ENCODE measurements around the gene EID2.

EID2 gene

GRCh38 chr19:39539518-39540332 is at the start of gene EID2:
EID2 (minus strand) TSS chr19:39540161; CDS start chr19:39540079, 82 bp downstream.
- in situ Hi-C loops (cut with MboI; ENCODE audit: low sequenced_read_pairs): loop anchor here (25.0 kb wide), 1 partner anchor 427 kb away; no protein-coding TSS in a partner anchor

- in situ Hi-C loops (cut with MboI; ENCODE audit: low sequenced_read_pairs): no loop called here
These were observed 48.1 kb upstream of the EID2 start for GRCh38 chr19:39588066-39588465.

- in situ Hi-C loops (cut with MboI; ENCODE audit: low sequenced_read_pairs): no loop called here
These were observed 47.5 kb upstream of the EID2 start for GRCh38 chr19:39587496-39587895.

GRCh38 chr19:39582891-39583625 is 43.1 kb upstream of the EID2 start:
- in situ Hi-C loops (cut with MboI; ENCODE audit: low sequenced_read_pairs): no loop called here

- in situ Hi-C loops (cut with MboI; ENCODE audit: low sequenced_read_pairs): no loop called here
These were observed 42.5 kb upstream of the EID2 start for GRCh38 chr19:39582442-39582841.

- in situ Hi-C loops (cut with MboI; ENCODE audit: low sequenced_read_pairs): no loop called here
These were observed 28.6 kb upstream of the EID2 start for GRCh38 chr19:39568604-39569003.

- in situ Hi-C loops (cut with MboI; ENCODE audit: low sequenced_read_pairs): no loop called here
These were observed 26.1 kb upstream of the EID2 start for GRCh38 chr19:39566064-39566463.

- in situ Hi-C loops (cut with MboI; ENCODE audit: low sequenced_read_pairs): no loop called here
These were observed 23.4 kb upstream of the EID2 start for GRCh38 chr19:39563408-39563807.

- in situ Hi-C loops (cut with MboI; ENCODE audit: low sequenced_read_pairs): no loop called here
These were observed 18.7 kb upstream of the EID2 start for GRCh38 chr19:39558624-39559117.

GRCh38 chr19:39557811-39558623 is 18.1 kb upstream of the EID2 start:
- in situ Hi-C loops (cut with MboI; ENCODE audit: low sequenced_read_pairs): no loop called here

- in situ Hi-C loops (cut with MboI; ENCODE audit: low sequenced_read_pairs): no loop called here
These were observed 15.9 kb upstream of the EID2 start for GRCh38 chr19:39555883-39556282.

- in situ Hi-C loops (cut with MboI; ENCODE audit: low sequenced_read_pairs): no loop called here
These were observed 14.8 kb upstream of the EID2 start for GRCh38 chr19:39554701-39555311.

GRCh38 chr19:39553082-39553652 is 13.2 kb upstream of the EID2 start:
- in situ Hi-C loops (cut with MboI; ENCODE audit: low sequenced_read_pairs): no loop called here

GRCh38 chr19:39550197-39550596 is 10.2 kb upstream of the EID2 start:
- in situ Hi-C loops (cut with MboI; ENCODE audit: low sequenced_read_pairs): no loop called here

- in situ Hi-C loops (cut with MboI; ENCODE audit: low sequenced_read_pairs): loop anchor here (25.0 kb wide), 1 partner anchor 434 kb away; no protein-coding TSS in a partner anchor
These were observed 6.6 kb upstream of the EID2 start for GRCh38 chr19:39546599-39546998.

GRCh38 chr19:39544911-39545310 is 5.0 kb upstream of the EID2 start:
- in situ Hi-C loops (cut with MboI; ENCODE audit: low sequenced_read_pairs): loop anchor here (25.0 kb wide), 1 partner anchor 433 kb away; no protein-coding TSS in a partner anchor

GRCh38 chr19:39544226-39544903 is 4.4 kb upstream of the EID2 start:
- in situ Hi-C loops (cut with MboI; ENCODE audit: low sequenced_read_pairs): loop anchor here (25.0 kb wide), 1 partner anchor 432 kb away; no protein-coding TSS in a partner anchor

GRCh38 chr19:39543477-39543857 is 3.5 kb upstream of the EID2 start:
- in situ Hi-C loops (cut with MboI; ENCODE audit: low sequenced_read_pairs): loop anchor here (25.0 kb wide), 1 partner anchor 431 kb away; no protein-coding TSS in a partner anchor

- in situ Hi-C loops (cut with MboI; ENCODE audit: low sequenced_read_pairs): loop anchor here (25.0 kb wide), 1 partner anchor 430 kb away; no protein-coding TSS in a partner anchor
These were observed 2.2 kb upstream of the EID2 start for GRCh38 chr19:39542206-39542605.
